GM12878 (cell line): ENCODE results near the gene HOXD3. TPM values are rescaled to one million over a fixed set of nuclear protein-coding genes. Genes with fewer than 3 reads are reported as not detected.

Experiments used
- ATAC-seq: fragments of 200-7000 bp; cut with Tn5 transposase; 3 replicates; pipeline ENCODE4 v1.9.1; 2020; ENCODE audit warnings: mild to moderate bottlenecking, moderate library complexity
- BruUV-seq: library from RNA; stranded (reverse); fragments of 400-500 nt; replicated peaks from 2 replicates; lab custom pipeline; 2021; lab: Mats Ljungman, UMichigan
- CTCF ChIA-PET: fragments of 300-600 bp; sonication (Branson Sonifier 250); formaldehyde crosslinking; extraction: SDS; loops from one replicate; lab custom pipeline; 2021; ENCODE audit warnings: inconsistent platforms; lab: Yijun Ruan, JAX
- POLR2A ChIA-PET: fragments of 350-600 bp; formaldehyde crosslinking; extraction: SDS; loops from one replicate; lab custom pipeline; 2021; ENCODE audit warnings: inconsistent platforms; lab: Charles Lee
- RAD21 ChIA-PET: fragments of 300-600 bp; sonication (Branson Sonifier 250); formaldehyde crosslinking; loops from one replicate; lab custom pipeline; 2023; ENCODE audit warnings: antibody characterized with exemption; ENCODE audit not compliant: unreplicated experiment; lab: Charles Lee
- SMC1A ChIA-PET: fragments of 300-600 bp; sonication (Branson Sonifier 250); formaldehyde crosslinking; loops from one replicate; lab custom pipeline; 2023; ENCODE audit not compliant: unreplicated experiment, uncharacterized antibody; lab: Charles Lee
- DNase-seq: peaks from one replicate; pipeline ENCODE4 v3.0.0-alpha.2; 2011; ENCODE audit warnings: low read depth, low spot score
- FAIRE-seq: peaks from 3 replicates; lab custom pipeline; 2011; peaks lifted over from hg19 to GRCh38; lab: Jason Lieb, UNC
- H2AFZ ChIP-seq: 2 replicates; pipeline ENCODE4 v1.6.0; 2011; ENCODE audit warnings: low read depth, low read length, control low read depth; ENCODE audit not compliant: control insufficient read depth
- H3K27ac ChIP-seq: 2 replicates; pipeline ENCODE4 v1.5.1; 2011; ENCODE audit warnings: control low read depth; ENCODE audit not compliant: control insufficient read depth, insufficient read depth
- H3K27me3 ChIP-seq, 2 experiments: replicated peaks in 1 of 2; 2 replicates each; pipeline versions ENCODE4 v1.6.0 to v1.6.1; 2011; ENCODE audit warnings: low read length in 1 of 2; ENCODE audit not compliant: control insufficient read depth in 2 of 2, insufficient read depth in 2 of 2
- H3K36me3 ChIP-seq, 2 experiments: 2 replicates each; pipeline ENCODE4 v1.5.1; 2011; ENCODE audit warnings: low read length in 1 of 2; ENCODE audit not compliant: control insufficient read depth in 2 of 2, insufficient read depth in 2 of 2
- H3K4me1 ChIP-seq: 2 replicates; pipeline ENCODE4 v1.6.1; 2011; ENCODE audit warnings: mild to moderate bottlenecking, low read length, moderate library complexity, mixed read lengths; ENCODE audit not compliant: control insufficient read depth, insufficient read depth
- H3K4me2 ChIP-seq: 2 replicates; pipeline ENCODE4 v1.6.0; 2011; ENCODE audit warnings: control low read depth; ENCODE audit not compliant: control insufficient read depth, insufficient read depth
- H3K4me3 ChIP-seq: fragments of 200-600 bp; sonication (generic); 2 replicates; pipeline ENCODE4 v1.5.1; 2016
- H3K79me2 ChIP-seq: 2 replicates; pipeline ENCODE4 v1.6.0; 2011; ENCODE audit warnings: low read length; ENCODE audit not compliant: control insufficient read depth, insufficient read depth
- H3K9ac ChIP-seq: 2 replicates; pipeline ENCODE4 v1.8.0; 2011; ENCODE audit warnings: low read length, control low read depth, mixed read lengths; ENCODE audit not compliant: control insufficient read depth, insufficient read depth
- H3K9me3 ChIP-seq: replicated peaks from 3 replicates; pipeline ENCODE4 v1.5.1; 2011; ENCODE audit warnings: mild to moderate bottlenecking, low read length; ENCODE audit not compliant: control insufficient read depth, insufficient read depth
- H4K20me1 ChIP-seq: 2 replicates; pipeline ENCODE4 v1.6.0; 2011; ENCODE audit not compliant: control insufficient read depth, insufficient read depth
- FOXK2 ChIP-seq: fragments of 450-650 bp; IDR thresholded peaks from 2 replicates; pipeline ENCODE4 v1.6.1; 2017; ENCODE audit warnings: mild to moderate bottlenecking, moderate library complexity
- MXI1 ChIP-seq: fragments of 150-350 bp; IDR thresholded peaks from 2 replicates; pipeline ENCODE4 v1.6.1; 2011; ENCODE audit warnings: low read depth, mild to moderate bottlenecking, inconsistent platforms, low read length, improper control_type of control experiment
- NFIC ChIP-seq: IDR thresholded peaks from 2 replicates; pipeline ENCODE4 v1.6.1; 2012; ENCODE audit warnings: low read depth, mild to moderate bottlenecking, inconsistent platforms, low read length, moderate library complexity
- PBX3 ChIP-seq: IDR thresholded peaks from 2 replicates; pipeline ENCODE4 v1.6.1; 2011; ENCODE audit warnings: mild to moderate bottlenecking, low read depth, low read length, moderate library complexity; ENCODE audit not compliant: insufficient replicate concordance
- RAD21 ChIP-seq: IDR thresholded peaks from 2 replicates; pipeline ENCODE4 v1.6.1; 2011; ENCODE audit warnings: mild to moderate bottlenecking, low read depth, low read length, moderate library complexity; ENCODE audit not compliant: insufficient read depth
- SMAD1 ChIP-seq: fragments of 450-650 bp; IDR thresholded peaks from 2 replicates; pipeline ENCODE4 v1.6.1; 2018; ENCODE audit warnings: mild to moderate bottlenecking, low read depth; ENCODE audit not compliant: partially characterized antibody
- WGBS: methylation state at CpG from one replicate; pipeline ENCODE4 v1.1.6; 2016; ENCODE audit warnings: low lambda C conversion rate; ENCODE audit not compliant: insufficient replicate concordance, insufficient coverage; ENCODE audit errors: missing lambda C conversion rate; 5-methylcytosine and 5-hydroxymethylcytosine counted together
- in situ Hi-C: fragments of 300-500 bp; cut with MboI; formaldehyde crosslinking; loops from 9 replicates; pipeline ENCODE4 v1.14.3; 2018; ENCODE audit warnings: mixed read lengths
- intact Hi-C: fragments of 100-400 bp; cut with micrococcal nuclease; formaldehyde crosslinking; loops from one replicate; pipeline ENCODE4 v1.14.2; 2022; ENCODE audit not compliant: unreplicated experiment
- polyA plus RNA-seq, 11 experiments: library from polyadenylated mRNA; depleted of rRNA in 4 of 11; unstranded in 6 of 11; stranded (reverse) in 5 of 11; fragments of >200 nt; fragmentation: Nextera tagmentation in 4 of 11; fragmentation: Illumina TruSeq in 1 of 11; extraction: Ambion mirVana in 4 of 11; extraction: Trizol in 1 of 11; gene quantifications; 1 replicate in 1 of 11; 2 replicates in 10 of 11; pipeline versions ENCODE4 v1.2.1 to v1.2.3, GENCODE V29; 2011 to 2016; ENCODE audit warnings: inconsistent platforms in 2 of 11, missing spikeins in 2 of 11, low read depth in 1 of 11
- total RNA-seq, 4 experiments: library from RNA; depleted of rRNA in 3 of 4; stranded (reverse); fragments of >200 nt in 3 of 4; fragmentation: Illumina TruSeq in 1 of 4; extraction: Trizol in 1 of 4; gene quantifications; 2 replicates each; pipeline versions ENCODE4 v1.2.1 to v1.2.3, GENCODE V29; 2013 to 2021
- TF ChIP-seq, protein P1 (sequence below): fragments of 450-650 bp; IDR thresholded peaks from 2 replicates; pipeline ENCODE4 v1.6.1; 2017; ENCODE audit warnings: mild to moderate bottlenecking, low read depth, inconsistent platforms; ENCODE audit not compliant: poor library complexity, severe bottlenecking
- TF ChIP-seq, protein P2 (sequence below): IDR thresholded peaks from 2 replicates; pipeline ENCODE4 v1.6.1; 2011; ENCODE audit warnings: low read depth, low read length, improper control_type of control experiment, borderline replicate concordance
- TF ChIP-seq, protein P3 (sequence below): IDR thresholded peaks from 2 replicates; pipeline ENCODE4 v1.6.1; 2011; ENCODE audit warnings: borderline replicate concordance, low read depth, mild to moderate bottlenecking, moderate library complexity, mixed read lengths, low read length; ENCODE audit not compliant: insufficient read depth; ENCODE audit errors: extremely low read length

The HOXD3 gene
- total and polyA plus RNA-seq, 10 of the 15 experiments (the other 5 are each of a cell fraction or from before 2014, with no cell fraction given): not detected

DNA sequence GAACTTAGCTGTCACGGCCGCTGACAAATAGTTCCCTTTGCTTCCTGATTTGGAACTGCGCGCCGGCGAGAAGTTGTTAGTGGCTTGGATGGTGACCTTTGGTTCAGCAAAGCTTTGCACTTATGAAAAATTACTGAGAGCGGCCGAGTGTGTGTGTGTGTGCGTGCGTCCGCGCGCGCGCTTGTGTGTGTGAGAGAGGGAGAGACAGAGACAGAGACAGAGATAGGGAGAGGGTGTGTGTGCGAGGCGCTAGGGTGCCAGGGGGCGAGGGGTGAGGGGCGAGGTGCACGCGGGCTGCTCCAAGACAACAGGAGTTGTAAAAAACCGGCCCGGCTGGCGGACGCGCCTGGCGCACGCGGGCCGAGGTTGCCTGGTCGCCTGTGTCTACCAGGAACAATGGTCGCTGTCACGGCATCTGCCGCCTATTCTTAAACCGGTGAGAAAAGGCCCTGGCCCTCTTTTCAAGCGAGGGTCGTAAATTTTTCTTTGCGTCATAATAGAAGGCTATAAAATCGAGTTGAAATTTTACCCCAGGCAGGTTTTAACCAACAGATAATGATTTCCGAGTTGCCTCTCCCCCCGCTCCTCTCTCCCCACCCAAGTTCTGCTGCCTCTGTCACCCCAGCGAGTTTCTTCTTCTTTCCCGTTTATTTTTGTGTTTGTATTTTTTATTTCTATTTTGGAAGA, 535 bp downstream of the HOXD3 start:
- Histone ChIP-seq H4K20me1 (no peaks in the 10 kb centered on the region), H3K4me1 (no peaks in the 10 kb centered on the region), H3K4me2 (no peak overlapping the region), H3K27ac (no peak overlapping the region), H3K36me3 (no peaks in the 10 kb centered on the region), H3K4me3 (no peak overlapping the region), H3K79me2 (no peaks in the 10 kb centered on the region), H3K9ac (no peak overlapping the region), H3K9me3 (no peaks in the 10 kb centered on the region; the same call in 2 of the 3 replicates), H2AFZ (no peak overlapping the region), H3K27me3 (peaks cover 6 to 33% of the 10 kb centered on the region in 2 experiments)
- no peak for DNase-seq
- no TSS peak for BruUV-seq
- 34% methylated on average over 28 of the region's 43 CpGs for WGBS
- FAIRE-seq: no peak
- RAD21 ChIA-PET: no interaction called here
- POLR2A ChIA-PET: no interaction called here
- SMC1A ChIA-PET: no interaction called here
- in situ Hi-C loops (no loop called here), intact Hi-C loops (no loop called here)
- no peak for TF ChIP-seq PBX3
- TF ChIP-seq, protein P1, sequence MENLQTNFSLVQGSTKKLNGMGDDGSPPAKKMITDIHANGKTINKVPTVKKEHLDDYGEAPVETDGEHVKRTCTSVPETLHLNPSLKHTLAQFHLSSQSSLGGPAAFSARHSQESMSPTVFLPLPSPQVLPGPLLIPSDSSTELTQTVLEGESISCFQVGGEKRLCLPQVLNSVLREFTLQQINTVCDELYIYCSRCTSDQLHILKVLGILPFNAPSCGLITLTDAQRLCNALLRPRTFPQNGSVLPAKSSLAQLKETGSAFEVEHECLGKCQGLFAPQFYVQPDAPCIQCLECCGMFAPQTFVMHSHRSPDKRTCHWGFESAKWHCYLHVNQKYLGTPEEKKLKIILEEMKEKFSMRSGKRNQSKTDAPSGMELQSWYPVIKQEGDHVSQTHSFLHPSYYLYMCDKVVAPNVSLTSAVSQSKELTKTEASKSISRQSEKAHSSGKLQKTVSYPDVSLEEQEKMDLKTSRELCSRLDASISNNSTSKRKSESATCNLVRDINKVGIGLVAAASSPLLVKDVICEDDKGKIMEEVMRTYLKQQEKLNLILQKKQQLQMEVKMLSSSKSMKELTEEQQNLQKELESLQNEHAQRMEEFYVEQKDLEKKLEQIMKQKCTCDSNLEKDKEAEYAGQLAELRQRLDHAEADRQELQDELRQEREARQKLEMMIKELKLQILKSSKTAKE: no peak
- TF ChIP-seq, protein P2, sequence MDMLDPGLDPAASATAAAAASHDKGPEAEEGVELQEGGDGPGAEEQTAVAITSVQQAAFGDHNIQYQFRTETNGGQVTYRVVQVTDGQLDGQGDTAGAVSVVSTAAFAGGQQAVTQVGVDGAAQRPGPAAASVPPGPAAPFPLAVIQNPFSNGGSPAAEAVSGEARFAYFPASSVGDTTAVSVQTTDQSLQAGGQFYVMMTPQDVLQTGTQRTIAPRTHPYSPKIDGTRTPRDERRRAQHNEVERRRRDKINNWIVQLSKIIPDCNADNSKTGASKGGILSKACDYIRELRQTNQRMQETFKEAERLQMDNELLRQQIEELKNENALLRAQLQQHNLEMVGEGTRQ: no peak
- no peak for TF ChIP-seq NFIC
- no peak for TF ChIP-seq MXI1
- TF ChIP-seq, protein P3, sequence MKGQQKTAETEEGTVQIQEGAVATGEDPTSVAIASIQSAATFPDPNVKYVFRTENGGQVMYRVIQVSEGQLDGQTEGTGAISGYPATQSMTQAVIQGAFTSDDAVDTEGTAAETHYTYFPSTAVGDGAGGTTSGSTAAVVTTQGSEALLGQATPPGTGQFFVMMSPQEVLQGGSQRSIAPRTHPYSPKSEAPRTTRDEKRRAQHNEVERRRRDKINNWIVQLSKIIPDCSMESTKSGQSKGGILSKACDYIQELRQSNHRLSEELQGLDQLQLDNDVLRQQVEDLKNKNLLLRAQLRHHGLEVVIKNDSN: no peak
- TF ChIP-seq RAD21: no peak
- TF ChIP-seq FOXK2: no peak
- no peak for TF ChIP-seq SMAD1
- TF ChIP-seq, all 136 proteins: peak for 0
- ATAC-seq: no peak
- CTCF ChIA-PET: interaction anchor here (0.5 kb wide), 1 partner anchor 38 kb away, joined by 4 read pairs; no protein-coding TSS in a partner anchor
